Epithelial cell of esophagus (primary cell): ENCODE results near the gene GAPVD1.
"Not testable (repeated sequence)": the region's sequence is repeated elsewhere in the genome, so short reads cannot be mapped to it uniquely, and the experiment has no call there.

ENCODE experiments used
- DNase-seq: peaks from one replicate; pipeline ENCODE4 v3.0.0; 2010; ENCODE audit warnings: low read depth
- H3K4me3 ChIP-seq: 2 replicates; pipeline ENCODE4 v1.5.1; 2011; ENCODE audit warnings: mild to moderate bottlenecking, low read length, control low read depth
- TF ChIP-seq, protein P1 (sequence below): IDR thresholded peaks from 2 replicates; pipeline ENCODE4 v1.5.1; 2011; ENCODE audit warnings: low read depth, mild to moderate bottlenecking, low read length, control low read depth, inconsistent platforms; ENCODE audit not compliant: insufficient read depth; ENCODE audit errors: missing control alignments

Gene GAPVD1

DNA sequence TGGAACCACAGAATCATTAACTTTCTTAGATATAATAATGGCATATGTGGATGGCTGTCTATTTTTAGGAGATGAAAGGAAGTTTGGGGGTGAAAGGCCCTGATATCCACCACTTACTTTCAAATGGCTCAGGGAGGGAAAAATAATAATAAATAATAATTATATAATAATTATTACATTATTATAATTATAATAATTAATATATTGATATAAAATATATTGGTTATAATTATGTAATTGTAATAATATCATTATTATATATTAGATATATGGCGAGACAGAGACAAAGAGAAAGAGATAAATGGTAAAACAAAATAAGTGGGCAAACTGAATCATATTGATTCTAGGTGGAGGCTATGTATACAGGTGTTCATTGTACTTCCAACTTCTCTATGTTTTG is 136.6 kb downstream of the GAPVD1 start:
- no peak overlapping the region for H3K4me3 ChIP-seq
- DNase-seq: no peak
- TF ChIP-seq, protein P1, sequence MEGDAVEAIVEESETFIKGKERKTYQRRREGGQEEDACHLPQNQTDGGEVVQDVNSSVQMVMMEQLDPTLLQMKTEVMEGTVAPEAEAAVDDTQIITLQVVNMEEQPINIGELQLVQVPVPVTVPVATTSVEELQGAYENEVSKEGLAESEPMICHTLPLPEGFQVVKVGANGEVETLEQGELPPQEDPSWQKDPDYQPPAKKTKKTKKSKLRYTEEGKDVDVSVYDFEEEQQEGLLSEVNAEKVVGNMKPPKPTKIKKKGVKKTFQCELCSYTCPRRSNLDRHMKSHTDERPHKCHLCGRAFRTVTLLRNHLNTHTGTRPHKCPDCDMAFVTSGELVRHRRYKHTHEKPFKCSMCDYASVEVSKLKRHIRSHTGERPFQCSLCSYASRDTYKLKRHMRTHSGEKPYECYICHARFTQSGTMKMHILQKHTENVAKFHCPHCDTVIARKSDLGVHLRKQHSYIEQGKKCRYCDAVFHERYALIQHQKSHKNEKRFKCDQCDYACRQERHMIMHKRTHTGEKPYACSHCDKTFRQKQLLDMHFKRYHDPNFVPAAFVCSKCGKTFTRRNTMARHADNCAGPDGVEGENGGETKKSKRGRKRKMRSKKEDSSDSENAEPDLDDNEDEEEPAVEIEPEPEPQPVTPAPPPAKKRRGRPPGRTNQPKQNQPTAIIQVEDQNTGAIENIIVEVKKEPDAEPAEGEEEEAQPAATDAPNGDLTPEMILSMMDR: no peak

DNA sequence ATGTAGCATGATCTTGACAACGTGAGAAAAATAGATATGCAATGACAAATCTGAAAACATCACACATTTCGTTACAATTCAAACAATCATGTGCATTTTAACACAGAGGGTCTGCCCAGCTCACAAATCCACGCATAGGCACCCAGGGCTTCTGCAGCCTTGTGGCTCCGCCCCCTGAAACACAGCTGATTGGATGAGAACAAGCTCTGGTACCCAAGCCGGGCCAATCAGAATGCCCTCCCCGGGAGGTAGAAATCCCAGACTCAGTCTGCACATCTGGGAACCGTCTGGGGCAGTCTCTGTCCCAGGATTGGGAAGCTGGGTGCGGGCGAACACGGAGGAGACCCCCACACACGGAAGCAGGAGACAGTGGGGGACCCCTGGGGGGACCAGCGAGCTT is 137.5 kb downstream of the GAPVD1 start:
- TF ChIP-seq, protein P1: no peak
- H3K4me3 ChIP-seq: no peak overlapping the region
- DNase-seq: no peak

DNA sequence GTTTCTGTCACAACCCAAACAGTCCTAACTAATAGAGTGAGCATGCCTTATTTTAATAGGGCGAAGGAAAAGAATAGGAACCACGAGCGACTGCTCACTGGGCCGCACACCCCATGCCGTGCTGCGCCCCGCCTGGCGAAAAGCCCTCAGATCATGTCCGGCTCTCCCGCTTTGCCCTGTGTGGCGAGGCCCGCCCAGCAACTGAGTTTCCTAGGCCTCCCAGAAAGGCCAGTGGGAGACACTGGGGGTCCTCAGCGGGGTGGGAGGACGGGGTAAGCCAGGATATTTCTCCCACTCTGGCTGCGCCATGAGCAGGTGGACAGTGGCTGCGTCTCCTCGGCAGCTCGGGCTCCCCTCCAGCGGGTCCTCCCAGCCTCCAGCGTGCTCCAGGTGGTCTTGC is 138.0 kb downstream of the GAPVD1 start:
- no peak overlapping the region for H3K4me3 ChIP-seq
- no peak for DNase-seq
- TF ChIP-seq, protein P1: no peak

DNA sequence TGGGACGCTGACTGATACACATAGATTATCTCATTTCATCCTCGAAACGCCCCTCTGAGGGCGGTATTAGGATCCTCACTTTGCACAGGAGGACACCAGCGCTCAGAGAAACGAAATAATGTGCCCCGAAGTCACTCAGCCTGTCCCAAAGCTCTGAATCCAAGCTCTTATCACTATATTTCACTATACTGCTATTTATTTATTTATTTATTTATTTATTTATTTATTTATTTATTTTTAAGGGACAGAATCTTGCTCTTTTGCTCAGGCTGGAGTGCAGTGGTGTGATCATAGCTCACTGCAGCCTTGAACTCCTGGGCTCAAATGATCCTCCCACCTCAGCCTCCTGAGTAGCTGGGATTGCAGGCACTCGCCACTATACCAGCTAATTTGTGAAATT is 138.6 kb downstream of the GAPVD1 start:
- H3K4me3 ChIP-seq: not testable (repeated sequence)

DNA sequence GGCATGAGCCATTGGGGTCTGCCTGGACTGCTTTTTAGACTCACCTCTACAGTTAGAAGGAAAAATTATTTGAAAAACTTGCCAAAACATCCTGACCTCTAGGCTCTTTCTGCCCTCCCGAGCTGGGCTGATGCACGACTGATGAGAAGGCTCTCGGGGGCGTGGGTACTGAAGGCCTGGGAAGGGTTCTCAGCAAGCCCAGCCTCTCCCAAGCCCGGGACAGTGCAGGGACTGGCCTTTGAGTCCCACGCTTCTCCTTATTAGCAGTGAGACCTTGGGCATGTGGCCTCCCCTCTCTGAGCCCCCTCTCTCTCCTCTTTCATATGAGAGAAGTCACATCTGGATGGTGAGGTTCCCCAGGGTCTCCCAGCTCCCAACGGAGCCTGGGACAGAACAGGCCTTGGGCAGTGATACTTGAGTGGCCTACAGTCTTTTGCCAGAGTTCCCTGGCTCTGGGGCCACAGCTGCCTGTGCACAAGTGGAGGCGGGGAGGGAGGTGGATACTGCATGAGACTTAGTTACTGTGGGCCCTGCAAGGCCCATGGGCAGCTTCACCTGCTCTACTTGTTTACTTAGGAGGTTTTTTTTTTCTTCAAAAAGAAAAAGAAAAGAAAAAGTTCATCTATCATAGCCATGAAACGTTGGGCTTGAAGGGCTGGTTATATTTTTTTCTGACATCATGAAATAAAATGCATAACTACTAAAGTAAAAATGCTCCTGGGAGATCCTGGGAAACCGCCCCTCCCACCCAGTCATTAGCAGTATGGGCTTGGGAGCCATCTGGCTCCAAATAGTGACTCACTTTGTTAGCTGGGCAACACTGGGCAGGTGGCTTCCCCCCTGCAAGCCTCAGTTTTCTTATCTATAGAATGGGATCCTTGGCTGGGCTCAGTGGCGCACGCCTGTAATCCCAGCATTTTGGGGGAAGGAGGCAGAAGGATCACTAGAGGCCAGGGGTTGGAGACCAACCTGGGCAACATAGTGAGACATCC is 139.4 kb downstream of the GAPVD1 start:
- no peak overlapping the region for H3K4me3 ChIP-seq
- TF ChIP-seq, protein P1: no peak
- DNase-seq: peak; percentile 14

More for the DNA sequence above, 138.6 kb downstream of the GAPVD1 start:
- not testable (repeated sequence) for DNase-seq

DNA sequence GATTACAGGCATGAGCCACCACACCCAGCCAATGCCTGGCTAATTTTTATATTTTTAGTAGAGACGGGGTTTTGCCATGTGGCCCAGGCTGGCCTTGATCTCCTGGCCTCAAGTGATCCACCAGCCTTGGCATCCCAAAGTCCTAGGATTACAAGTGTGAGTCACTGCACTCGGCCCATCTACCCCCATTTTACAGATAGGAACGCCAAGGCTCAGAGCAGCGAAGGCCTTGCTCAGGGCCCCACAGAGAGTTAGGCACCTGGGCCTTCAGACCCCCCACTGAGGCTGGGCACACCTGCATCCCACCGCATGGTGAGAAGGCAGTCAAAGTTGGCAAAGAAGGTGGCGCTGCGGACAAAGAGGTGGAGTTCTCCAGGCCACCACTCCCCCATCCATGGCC is 143.1 kb downstream of the GAPVD1 start:
- TF ChIP-seq, protein P1: no peak
- DNase-seq: no peak
- no peak overlapping the region for H3K4me3 ChIP-seq

DNA sequence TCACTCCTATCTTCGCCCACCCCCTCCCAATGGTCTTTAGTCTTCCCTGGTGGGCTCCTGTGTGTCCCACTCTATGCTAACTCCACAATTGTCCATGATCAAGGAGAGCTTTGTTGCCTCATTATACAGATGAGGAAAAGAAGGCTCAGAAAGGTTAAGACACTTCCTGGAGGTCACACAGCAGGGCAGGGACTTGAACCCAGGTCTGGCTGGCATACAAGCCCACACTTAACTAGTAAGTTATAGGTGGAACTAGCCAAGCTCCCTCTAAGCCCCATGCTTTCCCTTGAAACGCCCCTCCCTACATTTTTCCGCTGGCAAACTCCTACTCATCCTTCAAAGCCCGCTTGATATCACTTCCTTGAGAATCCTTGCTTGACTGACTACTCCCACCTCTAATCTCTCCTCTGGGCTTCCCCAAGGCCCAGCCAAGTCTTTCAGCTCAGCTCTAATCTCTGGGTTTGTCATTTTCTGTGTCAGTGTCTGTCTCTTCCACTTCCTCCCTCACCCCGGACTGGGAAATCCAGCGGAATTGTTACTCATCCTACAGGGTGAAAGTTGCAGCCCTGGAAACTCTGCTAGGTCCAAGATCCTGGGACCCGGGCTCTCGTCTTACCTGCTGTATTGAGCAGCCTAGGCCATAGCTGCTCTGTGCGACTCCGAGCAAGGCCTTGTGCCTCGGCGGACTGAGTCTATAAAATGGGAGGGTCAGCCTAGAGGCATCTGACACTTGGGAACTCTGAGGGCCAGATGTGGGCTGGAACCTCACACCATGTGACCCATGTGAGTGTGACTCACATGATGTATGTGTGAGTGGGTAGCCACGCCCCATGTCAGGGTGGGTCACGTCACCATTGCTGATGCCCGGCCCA is 144.5 kb downstream of the GAPVD1 start:
- TF ChIP-seq, protein P1: no peak
- DNase-seq: peak; percentile 83
- H3K4me3 ChIP-seq: no peak overlapping the region
